ENCODE measurements around the gene EMC7. TPM values are rescaled to one million over a fixed set of nuclear protein-coding genes. Genes with fewer than 3 reads are reported as not detected.

Gene EMC7
- total and polyA plus RNA-seq, 2 of the 13 experiments (the other 11 are each of a cell fraction or from before 2014, with no cell fraction given) = 46.8 to 113 TPM

DNA sequence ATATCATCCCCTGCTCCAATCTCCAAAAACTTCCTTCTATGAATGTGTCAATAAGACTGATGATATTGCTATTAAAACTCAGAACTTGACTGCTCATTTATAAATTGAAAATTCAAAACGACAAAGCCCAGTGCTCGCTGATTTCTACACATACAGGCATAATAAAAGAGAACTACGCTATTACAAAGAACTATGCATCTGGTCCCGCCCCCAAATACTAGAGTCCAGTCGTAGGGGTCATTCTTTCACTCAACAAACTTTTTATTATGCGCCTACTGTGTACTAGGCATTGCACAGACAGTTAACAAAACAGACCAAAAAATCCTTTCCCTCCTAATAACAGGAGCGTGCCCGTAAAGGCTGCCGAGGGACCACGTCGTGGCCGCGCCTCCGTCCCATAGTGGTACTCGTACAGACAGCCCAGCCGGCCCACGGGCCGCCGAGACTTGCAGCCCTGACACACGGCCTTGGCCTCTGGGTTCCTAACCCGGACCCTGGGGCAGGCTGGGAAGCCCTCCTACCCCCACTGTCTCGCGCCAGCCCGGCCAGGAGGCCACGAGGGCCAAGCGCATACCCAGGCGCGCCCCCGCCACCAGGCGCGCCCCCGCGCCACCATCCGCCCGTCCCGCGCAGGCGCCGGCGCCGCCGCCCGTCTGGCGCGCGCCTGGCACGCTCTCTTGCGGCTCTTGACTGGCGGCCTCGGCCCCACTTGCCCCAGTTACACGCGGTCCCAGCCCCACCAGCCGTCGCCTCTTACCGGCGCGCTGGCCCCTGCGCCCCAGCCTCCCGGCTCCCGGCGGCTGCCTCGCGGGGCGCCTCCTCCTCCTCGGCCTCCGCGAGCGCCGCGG is 63.4 kb downstream of the EMC7 start (continued):
- TF ChIP-seq, protein P1, sequence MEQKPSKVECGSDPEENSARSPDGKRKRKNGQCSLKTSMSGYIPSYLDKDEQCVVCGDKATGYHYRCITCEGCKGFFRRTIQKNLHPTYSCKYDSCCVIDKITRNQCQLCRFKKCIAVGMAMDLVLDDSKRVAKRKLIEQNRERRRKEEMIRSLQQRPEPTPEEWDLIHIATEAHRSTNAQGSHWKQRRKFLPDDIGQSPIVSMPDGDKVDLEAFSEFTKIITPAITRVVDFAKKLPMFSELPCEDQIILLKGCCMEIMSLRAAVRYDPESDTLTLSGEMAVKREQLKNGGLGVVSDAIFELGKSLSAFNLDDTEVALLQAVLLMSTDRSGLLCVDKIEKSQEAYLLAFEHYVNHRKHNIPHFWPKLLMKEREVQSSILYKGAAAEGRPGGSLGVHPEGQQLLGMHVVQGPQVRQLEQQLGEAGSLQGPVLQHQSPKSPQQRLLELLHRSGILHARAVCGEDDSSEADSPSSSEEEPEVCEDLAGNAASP (CRISPR knock-in tag; IDR thresholded peaks at IDR 0.05; ENCODE audit: borderline replicate concordance) = peak; percentile 38; the same call in 1 of the 2 replicates
- peak; percentile 34; the same call in 1 of the 2 replicates for TF ChIP-seq KDM5A (IDR thresholded peaks at IDR 0.05; ENCODE audit: borderline replicate concordance, low read length)
- TF ChIP-seq MZF1 (CRISPR knock-in tag; IDR thresholded peaks at IDR 0.05; ENCODE audit: borderline replicate concordance) = no peak
- peak; percentile 62; the same call in 1 of the 2 replicates for TF ChIP-seq RNF2 (conservative IDR thresholded peaks at IDR 0.05; ENCODE audit: low read depth)
- TF ChIP-seq ZNF781 (CRISPR knock-in tag; IDR thresholded peaks at IDR 0.05; ENCODE audit: borderline replicate concordance, not compliant biosample characterization) = no peak
- TF ChIP-seq, protein P2, sequence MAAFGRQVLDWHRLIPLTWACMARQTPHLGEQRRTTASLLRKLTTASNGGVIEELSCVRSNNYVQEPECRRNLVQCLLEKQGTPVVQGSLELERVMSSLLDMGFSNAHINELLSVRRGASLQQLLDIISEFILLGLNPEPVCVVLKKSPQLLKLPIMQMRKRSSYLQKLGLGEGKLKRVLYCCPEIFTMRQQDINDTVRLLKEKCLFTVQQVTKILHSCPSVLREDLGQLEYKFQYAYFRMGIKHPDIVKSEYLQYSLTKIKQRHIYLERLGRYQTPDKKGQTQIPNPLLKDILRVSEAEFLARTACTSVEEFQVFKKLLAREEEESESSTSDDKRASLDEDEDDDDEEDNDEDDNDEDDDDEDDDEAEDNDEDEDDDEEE (CRISPR knock-in tag; IDR thresholded peaks at IDR 0.05) = 0 out of 2 replicates have a peak, but pooled peaks have one; percentile 36
- no peak for TF ChIP-seq ZC3H13 (CRISPR knock-in tag; IDR thresholded peaks at IDR 0.05)
- peak; percentile 53 for TF ChIP-seq ZNF143 (CRISPR knock-in tag; IDR thresholded peaks at IDR 0.05)
- peak; percentile 55 to 64; a peak in 3 of 4 replicates for TF ChIP-seq NR2F1 (CRISPR knock-in tag; IDR thresholded peaks at IDR 0.05)
- TF ChIP-seq POGK (CRISPR knock-in tag; conservative IDR thresholded peaks at IDR 0.05) = no peak; the same call in 1 of the 2 replicates
- no peak for TF ChIP-seq E2F1 (CRISPR knock-in tag; IDR thresholded peaks at IDR 0.05)
- no peak for TF ChIP-seq BRD4 (CRISPR knock-in tag; IDR thresholded peaks at IDR 0.05)
- no peak for TF ChIP-seq ZFP41 (CRISPR knock-in tag; IDR thresholded peaks at IDR 0.05; ENCODE audit: borderline replicate concordance)
- no peak for TF ChIP-seq FOSL2 (CRISPR knock-in tag; IDR thresholded peaks at IDR 0.05)
- no peak for TF ChIP-seq ZNF251 (CRISPR knock-in tag; IDR thresholded peaks at IDR 0.05)
- TF ChIP-seq ZNF510 (CRISPR knock-in tag; IDR thresholded peaks at IDR 0.05; ENCODE audit: low read depth) = no peak
- TF ChIP-seq, protein P3, sequence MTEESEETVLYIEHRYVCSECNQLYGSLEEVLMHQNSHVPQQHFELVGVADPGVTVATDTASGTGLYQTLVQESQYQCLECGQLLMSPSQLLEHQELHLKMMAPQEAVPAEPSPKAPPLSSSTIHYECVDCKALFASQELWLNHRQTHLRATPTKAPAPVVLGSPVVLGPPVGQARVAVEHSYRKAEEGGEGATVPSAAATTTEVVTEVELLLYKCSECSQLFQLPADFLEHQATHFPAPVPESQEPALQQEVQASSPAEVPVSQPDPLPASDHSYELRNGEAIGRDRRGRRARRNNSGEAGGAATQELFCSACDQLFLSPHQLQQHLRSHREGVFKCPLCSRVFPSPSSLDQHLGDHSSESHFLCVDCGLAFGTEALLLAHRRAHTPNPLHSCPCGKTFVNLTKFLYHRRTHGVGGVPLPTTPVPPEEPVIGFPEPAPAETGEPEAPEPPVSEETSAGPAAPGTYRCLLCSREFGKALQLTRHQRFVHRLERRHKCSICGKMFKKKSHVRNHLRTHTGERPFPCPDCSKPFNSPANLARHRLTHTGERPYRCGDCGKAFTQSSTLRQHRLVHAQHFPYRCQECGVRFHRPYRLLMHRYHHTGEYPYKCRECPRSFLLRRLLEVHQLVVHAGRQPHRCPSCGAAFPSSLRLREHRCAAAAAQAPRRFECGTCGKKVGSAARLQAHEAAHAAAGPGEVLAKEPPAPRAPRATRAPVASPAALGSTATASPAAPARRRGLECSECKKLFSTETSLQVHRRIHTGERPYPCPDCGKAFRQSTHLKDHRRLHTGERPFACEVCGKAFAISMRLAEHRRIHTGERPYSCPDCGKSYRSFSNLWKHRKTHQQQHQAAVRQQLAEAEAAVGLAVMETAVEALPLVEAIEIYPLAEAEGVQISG (CRISPR knock-in tag; IDR thresholded peaks at IDR 0.05) = peak; percentile 70; the same call in 1 of the 2 replicates

Measured in HepG2 (cell line).